ENCODE data around the gene ADGRD1.

DNA sequence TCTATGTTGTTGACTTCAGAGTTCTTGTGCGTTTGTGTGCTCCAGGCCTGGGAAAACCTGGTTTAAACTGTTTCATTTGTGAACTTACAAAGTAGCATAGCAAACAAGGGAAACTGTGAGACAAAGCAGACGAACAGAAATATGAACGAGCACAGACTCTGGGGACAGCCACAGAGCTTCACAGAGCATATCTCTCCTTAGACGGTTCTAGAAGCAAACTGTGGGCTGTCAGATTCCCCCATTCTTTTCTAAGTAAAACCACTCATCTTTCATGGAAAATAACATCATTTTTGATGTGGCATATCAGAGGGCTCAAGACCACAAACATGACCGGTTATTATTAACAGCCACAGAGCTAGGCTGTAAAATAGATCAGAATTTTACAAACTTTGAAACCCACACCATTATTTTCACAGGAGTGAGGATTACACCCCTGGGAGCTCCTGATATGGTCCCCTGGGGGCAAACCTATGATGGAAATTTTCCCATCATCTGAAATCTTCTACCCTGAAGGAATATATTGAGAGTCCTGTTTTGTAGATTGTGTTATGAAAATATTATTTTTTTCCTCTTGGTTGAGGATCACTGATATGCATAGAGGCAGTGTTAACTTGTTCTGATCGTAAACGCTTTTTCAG, 102.0 kb downstream of the ADGRD1 start:
- TF ChIP-seq POLR2A (IDR thresholded peaks at IDR 0.05; ENCODE audit: extremely low read depth, insufficient read length) (no peak), CTCF (IDR thresholded peaks at IDR 0.05; ENCODE audit: low read depth, low read length) (no peak), MYC (IDR thresholded peaks at IDR 0.05; ENCODE audit: low read depth, low read length) (no peak), MAX (IDR thresholded peaks at IDR 0.05; ENCODE audit: low read depth, low read length) (no peak)

Data from NB4 (cell line).